Hepatocyte (in vitro differentiated cells): ENCODE results near the gene FBXO5. TPM values are rescaled to one million over a fixed set of nuclear protein-coding genes. Genes with fewer than 3 reads are reported as not detected.
A peak's percentile ranks its signal among the peaks of the same experiment; 100 is the strongest.

ENCODE experiments used
- DNase-seq: peaks from one replicate; pipeline ENCODE4 v3.0.0-alpha.2; 2016; ENCODE audit warnings: low spot score
- H2AFZ ChIP-seq: fragments of 200-600 bp; sonication (generic); 2 replicates; pipeline ENCODE4 v1.6.0; 2016; ENCODE audit warnings: antibody characterized with exemption, mild to moderate bottlenecking
- H3K27ac ChIP-seq: fragments of 200-600 bp; sonication (generic); 2 replicates; pipeline ENCODE4 v1.5.1; 2016; ENCODE audit warnings: mild to moderate bottlenecking
- H3K27me3 ChIP-seq: fragments of 200-600 bp; sonication (generic); 2 replicates; pipeline ENCODE4 v1.6.1; 2016
- H3K36me3 ChIP-seq: fragments of 200-600 bp; sonication (generic); replicated peaks from 2 replicates; pipeline ENCODE4 v1.5.1; 2016; ENCODE audit warnings: low read depth; ENCODE audit not compliant: insufficient read depth
- H3K4me1 ChIP-seq: fragments of 200-600 bp; sonication (generic); 2 replicates; pipeline ENCODE4 v1.5.1; 2016; ENCODE audit warnings: mild to moderate bottlenecking, moderate library complexity; ENCODE audit not compliant: insufficient read depth
- H3K4me2 ChIP-seq: fragments of 200-600 bp; sonication (generic); 2 replicates; pipeline ENCODE4 v1.6.0; 2016
- H3K4me3 ChIP-seq: fragments of 200-600 bp; sonication (generic); 2 replicates; pipeline ENCODE4 v1.5.1; 2016; ENCODE audit warnings: mild to moderate bottlenecking
- H3K79me2 ChIP-seq: fragments of 200-600 bp; sonication (generic); 2 replicates; pipeline ENCODE4 v1.6.0; 2017; ENCODE audit warnings: mild to moderate bottlenecking
- H3K9me2 ChIP-seq: fragments of 200-600 bp; sonication (generic); replicated peaks from 2 replicates; pipeline ENCODE4 v1.6.0; 2017; ENCODE audit warnings: mild to moderate bottlenecking; ENCODE audit not compliant: insufficient read depth
- H3K9me3 ChIP-seq: fragments of 200-600 bp; sonication (generic); 2 replicates; pipeline ENCODE4 v1.5.1; 2016; ENCODE audit warnings: low read depth, mild to moderate bottlenecking
- H4K20me1 ChIP-seq: fragments of 200-600 bp; sonication (generic); 2 replicates; pipeline ENCODE4 v1.6.0; 2016; ENCODE audit warnings: mild to moderate bottlenecking; ENCODE audit not compliant: insufficient read depth, poor library complexity, severe bottlenecking
- CTCF ChIP-seq: fragments of 200-600 bp; sonication (generic); IDR thresholded peaks from 2 replicates; pipeline ENCODE4 v1.5.1; 2016; ENCODE audit warnings: antibody characterized with exemption, mild to moderate bottlenecking; ENCODE audit not compliant: poor library complexity
- EZH2 ChIP-seq: fragments of 200-600 bp; sonication (generic); IDR thresholded peaks from 2 replicates; pipeline ENCODE4 v1.6.1; 2016; ENCODE audit warnings: antibody characterized with exemption, mild to moderate bottlenecking, borderline replicate concordance
- EZH2phosphoT487 ChIP-seq: fragments of 200-600 bp; sonication (generic); IDR thresholded peaks from one replicate; pipeline ENCODE4 v1.6.1; 2018; ENCODE audit warnings: antibody characterized with exemption, mild to moderate bottlenecking, low read depth, moderate library complexity; ENCODE audit not compliant: unreplicated experiment, severe bottlenecking
- WGBS: methylation state at CpG from one replicate; pipeline ENCODE4 v1.1.6; 2016; ENCODE audit warnings: low lambda C conversion rate; ENCODE audit errors: missing lambda C conversion rate; 5-methylcytosine and 5-hydroxymethylcytosine counted together
- polyA plus RNA-seq: library from polyadenylated mRNA; unstranded; fragments of >200 nt; fragmentation: Nextera tagmentation; extraction: Ambion mirVana; gene quantifications from 2 replicates; pipeline ENCODE4 v1.2.1, GENCODE V29; 2016
- total RNA-seq: library from RNA; depleted of rRNA; stranded (reverse); fragments of >200 nt; gene quantifications from 2 replicates; pipeline ENCODE4 v1.2.3, GENCODE V29; 2014

The FBXO5 gene
- total and polyA plus RNA-seq, 2 experiments from 2014 or later: 4.7 to 9.2 TPM

GRCh38 chr6:153023977-153024708, 41.3 kb upstream of the FBXO5 start:
- Histone ChIP-seq H3K27ac (no peak overlapping the region), H3K79me2 (no peaks in the 10 kb centered on the region), H3K9me3 (no peaks in the 10 kb centered on the region), H3K27me3 (no peaks in the 10 kb centered on the region), H3K9me2 (no peaks in the 10 kb centered on the region), H2AFZ (no peak overlapping the region), H3K4me3 (no peak overlapping the region), H3K4me2 (no peak overlapping the region), H3K36me3 (no peaks in the 10 kb centered on the region), H4K20me1 (no peaks in the 10 kb centered on the region), H3K4me1 (no peaks in the 10 kb centered on the region)
- DNase-seq: peak; percentile 78
- peak; percentile 81 for TF ChIP-seq CTCF
- no peak for TF ChIP-seq EZH2phosphoT487
- 53% methylated on average over 6 of the region's 6 CpGs for WGBS

GRCh38 chr6:153018355-153018754, 35.5 kb upstream of the FBXO5 start:
- no peak for DNase-seq
- no peaks in the 10 kb centered on the region for H3K9me2 ChIP-seq
- no peak for TF ChIP-seq EZH2
- no peak for TF ChIP-seq EZH2phosphoT487
- TF ChIP-seq CTCF: no peak
- no peak overlapping the region for H3K4me2 ChIP-seq
- 94% methylated on average over 3 of the region's 3 CpGs for WGBS
- no peaks in the 10 kb centered on the region for H3K36me3 ChIP-seq
- no peak overlapping the region for H3K4me3 ChIP-seq
- no peak overlapping the region for H3K27ac ChIP-seq
- H3K79me2 ChIP-seq: no peaks in the 10 kb centered on the region
- no peaks in the 10 kb centered on the region for H3K9me3 ChIP-seq
- H2AFZ ChIP-seq: no peak overlapping the region
- no peaks in the 10 kb centered on the region for H3K27me3 ChIP-seq
- H4K20me1 ChIP-seq: no peaks in the 10 kb centered on the region
- H3K4me1 ChIP-seq: no peaks in the 10 kb centered on the region

- Histone ChIP-seq H3K4me3 (no peak overlapping the region), H3K4me1 (no peaks in the 10 kb centered on the region), H3K79me2 (no peaks in the 10 kb centered on the region), H2AFZ (no peak overlapping the region), H3K27ac (no peak overlapping the region), H3K4me2 (no peak overlapping the region), H3K27me3 (no peaks in the 10 kb centered on the region), H3K9me2 (no peaks in the 10 kb centered on the region), H4K20me1 (no peaks in the 10 kb centered on the region), H3K36me3 (no peaks in the 10 kb centered on the region), H3K9me3 (no peaks in the 10 kb centered on the region)
- TF ChIP-seq EZH2phosphoT487 (no peak), CTCF (no peak), EZH2 (no peak)
- 51% methylated on average over 3 of the region's 3 CpGs for WGBS
- DNase-seq: no peak
Observed at GRCh38 chr6:153016846-153017245, 34.0 kb upstream of the FBXO5 start.
